Subcutaneous abdominal adipose tissue (tissue), 5 donors: ENCODE data around the gene GARRE1.
A peak's percentile ranks its signal among the peaks of the same experiment; 100 is the strongest.
"Not testable (repeated sequence)": the region's sequence is repeated elsewhere in the genome, so short reads cannot be mapped to it uniquely, and the experiment has no call there.

ENCODE experiments used
- H3K27ac ChIP-seq: one replicate; pipeline ENCODE4 v1.7.0; 2013; ENCODE audit warnings: low read depth, mild to moderate bottlenecking, inconsistent platforms, low read length, moderate library complexity
- H3K27me3 ChIP-seq, 5 donors: one replicate each; pipeline ENCODE4 v1.7.0; 2013; ENCODE audit warnings: low read length in 5 of 5, inconsistent platforms in 1 of 5; ENCODE audit not compliant: control insufficient read depth in 5 of 5, insufficient read depth in 4 of 5
- H3K36me3 ChIP-seq, 5 donors: one replicate each; pipeline ENCODE4 v1.7.0; 2013; ENCODE audit warnings: low read length in 5 of 5; ENCODE audit not compliant: control insufficient read depth in 5 of 5, insufficient read depth in 5 of 5
- H3K4me1 ChIP-seq, 5 donors: one replicate each; pipeline ENCODE4 v1.7.0; 2013; ENCODE audit warnings: low read length in 5 of 5, mild to moderate bottlenecking in 3 of 5, moderate library complexity in 1 of 5; ENCODE audit not compliant: control insufficient read depth in 5 of 5, insufficient read depth in 5 of 5
- H3K4me3 ChIP-seq, 5 donors: one replicate each; pipeline ENCODE4 v1.7.0; 2013; ENCODE audit warnings: low read length in 5 of 5, low read depth in 1 of 5
- H3K9ac ChIP-seq, 5 donors: one replicate each; pipeline ENCODE4 v1.7.0; 2013; ENCODE audit warnings: low read length in 5 of 5, mild to moderate bottlenecking in 4 of 5, moderate library complexity in 3 of 5
- H3K9me3 ChIP-seq, 5 donors: one replicate each; pipeline ENCODE4 v1.7.0; 2013; ENCODE audit warnings: low read length in 5 of 5; ENCODE audit not compliant: control insufficient read depth in 5 of 5
- donor health status: healthy.
- donor health status: healthy.
- donor health status: healthy.
- donor health status: healthy.
- donor health status: healthy.

GARRE1 gene

DNA sequence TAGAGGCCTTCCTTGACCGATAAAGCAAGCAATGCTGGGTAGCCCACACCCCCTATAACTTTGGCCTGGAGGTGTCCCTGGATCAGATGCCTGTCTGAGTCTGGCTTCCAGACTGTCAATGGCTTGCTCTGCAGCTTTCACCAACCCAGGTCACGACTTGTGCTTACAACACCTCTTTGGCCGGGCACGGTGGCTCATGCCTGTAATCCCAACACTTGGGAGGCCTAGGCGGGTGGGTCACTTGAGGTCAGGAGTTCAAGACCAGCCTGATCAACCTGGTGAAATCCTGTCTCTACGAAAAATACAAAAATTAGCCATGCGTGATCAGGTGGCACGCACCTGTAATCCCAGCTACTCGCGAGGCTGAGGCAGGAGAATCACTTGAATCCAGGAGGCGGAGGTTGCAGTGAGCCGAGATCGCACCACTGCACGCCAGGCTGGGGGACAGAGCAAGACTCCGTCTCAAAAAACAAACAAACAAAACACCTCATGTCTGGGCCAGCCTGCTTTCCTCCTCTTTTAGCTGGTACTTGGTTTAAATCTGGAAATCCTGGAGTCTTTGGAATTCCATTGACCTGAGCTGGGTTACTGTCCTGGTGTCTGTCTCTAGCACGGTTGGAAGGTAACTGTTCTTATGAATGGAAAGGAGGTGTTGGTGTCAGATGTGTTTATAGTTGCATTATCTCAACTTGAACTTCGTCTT, 10.3 kb upstream of the GARRE1 start:
- no peaks in the 10 kb centered on the region for H3K27me3 ChIP-seq
- H3K4me3 ChIP-seq: no peak overlapping the region
- no peak overlapping the region for H3K9ac ChIP-seq
- H3K9me3 ChIP-seq: no peaks in the 10 kb centered on the region
- H3K27ac ChIP-seq: no peak overlapping the region
- no peaks in the 10 kb centered on the region for H3K36me3 ChIP-seq
- H3K4me1 ChIP-seq: peaks cover 2 to 16% (median 13%) of the 10 kb centered on the region in 5 donors

- no peak overlapping the region for H3K9ac ChIP-seq
- H3K27me3 ChIP-seq: no peaks in the 10 kb centered on the region
- no peak overlapping the region for H3K4me3 ChIP-seq
- peaks cover 2 to 18% (median 13%) of the 10 kb centered on the region in 5 donors for H3K4me1 ChIP-seq
- H3K36me3 ChIP-seq: no peaks in the 10 kb centered on the region
- no peaks in the 10 kb centered on the region for H3K9me3 ChIP-seq
- no peak overlapping the region for H3K27ac ChIP-seq
Measured at GRCh38 chr19:34244611-34245299, 9.6 kb upstream of the GARRE1 start.

GRCh38 chr19:34246340-34246739, 8.0 kb upstream of the GARRE1 start:
- Histone ChIP-seq H3K36me3 (no peaks in the 10 kb centered on the region), H3K9ac (no peak overlapping the region), H3K27ac (no peak overlapping the region), H3K4me3 (no peak overlapping the region), H3K27me3 (no peaks in the 10 kb centered on the region), H3K4me1 (peaks cover 4 to 28% (median 18%) of the 10 kb centered on the region in 5 donors), H3K9me3 (no peaks in the 10 kb centered on the region)

DNA sequence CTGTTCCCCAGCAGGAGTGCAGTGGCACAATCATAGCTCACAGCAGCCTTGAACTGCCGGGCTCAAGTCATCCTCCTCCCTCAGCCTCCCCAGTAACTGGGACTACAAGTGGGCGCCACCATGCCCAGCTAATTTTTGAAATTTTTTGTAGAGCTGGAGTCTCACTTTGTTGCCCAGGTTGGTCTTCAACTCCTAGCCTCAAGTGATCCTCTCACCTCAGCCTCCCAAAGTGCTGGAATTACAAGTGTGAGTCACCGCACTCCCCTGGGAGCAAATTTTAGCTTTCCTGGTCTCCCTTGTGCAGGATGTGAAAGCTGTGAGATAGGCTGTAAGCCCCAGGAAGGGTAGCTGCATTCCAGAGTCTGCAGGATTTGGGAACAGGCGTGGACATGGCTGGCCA, 5.4 kb upstream of the GARRE1 start:
- Histone ChIP-seq H3K9ac (no peak overlapping the region), H3K9me3 (no peaks in the 10 kb centered on the region), H3K27ac (no peak overlapping the region), H3K36me3 (no peaks in the 10 kb centered on the region), H3K4me1 (peaks cover 8 to 30% (median 21%) of the 10 kb centered on the region in 5 donors), H3K27me3 (no peaks in the 10 kb centered on the region), H3K4me3 (no peak overlapping the region)

- Histone ChIP-seq H3K4me3 (peak overlapping the region in 1 of 5 donors; percentile 88), H3K27ac (peak overlapping the region; percentile 91), H3K4me1 (peaks cover 5 to 35% (median 18%) of the 10 kb centered on the region in 5 donors)
- not testable (repeated sequence) for H3K9me3 ChIP-seq, H3K27me3 ChIP-seq, H3K9ac ChIP-seq, H3K36me3 ChIP-seq
Measured at GRCh38 chr19:34253167-34253566, 1.2 kb upstream of the GARRE1 start.

DNA sequence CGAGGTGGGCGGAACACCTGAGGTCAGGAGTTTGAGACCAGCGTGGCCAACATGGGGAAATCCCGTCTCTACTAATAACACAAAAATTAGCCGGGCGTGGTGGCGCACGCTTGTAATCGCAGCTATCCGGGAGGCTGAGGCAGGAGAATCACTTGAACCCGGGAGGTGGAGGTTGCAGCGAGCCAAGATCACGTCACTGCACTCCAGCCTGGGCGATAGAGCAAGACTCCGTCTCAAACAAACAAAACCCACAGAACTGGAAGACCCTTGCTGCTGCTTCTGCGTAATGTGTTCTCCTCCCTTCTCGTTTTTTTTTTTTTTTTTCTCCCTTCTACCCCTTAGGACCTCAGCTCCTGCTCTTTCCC, 691 bp upstream of the GARRE1 start:
- not testable (repeated sequence) for H3K9me3 ChIP-seq, H3K27me3 ChIP-seq, H3K36me3 ChIP-seq
- Histone ChIP-seq H3K4me1 (peaks cover 5 to 35% (median 18%) of the 10 kb centered on the region in 5 donors), H3K27ac (peak overlapping the region; percentile 91), H3K4me3 (peak overlapping the region; percentile 78 to 88 (median 82)), H3K9ac (peak overlapping the region; percentile 84 to 93 (median 90))

- H3K27ac ChIP-seq: peak overlapping the region; percentile 76
- no peaks in the 10 kb centered on the region for H3K9me3 ChIP-seq
- H3K4me1 ChIP-seq: peaks cover 4 to 32% (median 17%) of the 10 kb centered on the region in 5 donors
- peak overlapping the region; percentile 70 to 88 (median 81) for H3K4me3 ChIP-seq
- no peaks in the 10 kb centered on the region for H3K36me3 ChIP-seq
- H3K27me3 ChIP-seq: no peaks in the 10 kb centered on the region
- peak overlapping the region; percentile 59 to 86 (median 79) for H3K9ac ChIP-seq
Measured at GRCh38 chr19:34254698-34255432, 511 bp downstream of the GARRE1 start.

DNA sequence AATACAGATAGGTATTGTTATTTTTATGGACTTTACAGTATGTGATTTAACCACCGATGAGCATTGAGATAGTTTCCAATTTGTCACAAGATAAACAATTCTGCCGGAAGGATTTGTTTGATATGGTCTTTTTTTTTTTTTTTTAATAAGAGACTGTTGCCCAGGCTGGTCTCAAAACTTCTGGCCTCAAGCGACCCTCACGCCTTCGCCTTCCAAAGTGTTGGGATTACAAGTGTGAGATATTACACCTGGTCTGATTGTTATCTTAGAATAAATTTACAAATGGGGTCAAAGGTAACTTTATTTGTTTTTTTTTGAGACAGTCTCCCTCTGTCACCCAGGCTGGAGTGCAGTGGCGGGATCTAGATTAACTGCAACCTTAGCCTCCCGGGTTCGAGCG, 1.2 kb downstream of the GARRE1 start:
- H3K27ac ChIP-seq: peak overlapping the region; percentile 76
- peaks cover 3 to 26% (median 17%) of the 10 kb centered on the region in 5 donors for H3K4me1 ChIP-seq
- H3K9ac ChIP-seq: peak overlapping the region in 4 of 5 donors; percentile 59 to 86 (median 78)
- H3K4me3 ChIP-seq: peak overlapping the region; percentile 70 to 88 (median 81)
- H3K36me3 ChIP-seq: no peaks in the 10 kb centered on the region
- H3K9me3 ChIP-seq: no peaks in the 10 kb centered on the region
- H3K27me3 ChIP-seq: no peaks in the 10 kb centered on the region

- no peaks in the 10 kb centered on the region for H3K36me3 ChIP-seq
- no peaks in the 10 kb centered on the region for H3K27me3 ChIP-seq
- H3K4me1 ChIP-seq: peaks cover 9 to 36% (median 29%) of the 10 kb centered on the region in 5 donors
- H3K9me3 ChIP-seq: no peaks in the 10 kb centered on the region
- no peak overlapping the region for H3K4me3 ChIP-seq
- H3K27ac ChIP-seq: no peak overlapping the region
- H3K9ac ChIP-seq: no peak overlapping the region
Measured at GRCh38 chr19:34256835-34257558, 2.6 kb downstream of the GARRE1 start.
